GM06990 (cell line): Measurements from ENCODE around the gene FN1.
"Not testable (repeated sequence)": the region's sequence is repeated elsewhere in the genome, so short reads cannot be mapped to it uniquely, and the experiment has no call there.

Experiments
- DNase-seq: peaks from one replicate; pipeline ENCODE4 v3.0.0-alpha.2; 2011; ENCODE audit not compliant: insufficient read length; ENCODE audit errors: extremely low read depth
- H3K27me3 ChIP-seq: replicated peaks from 2 replicates; pipeline ENCODE4 v1.6.0; 2011; ENCODE audit warnings: low read length; ENCODE audit not compliant: control insufficient read depth, insufficient read depth
- H3K36me3 ChIP-seq: 2 replicates; pipeline ENCODE4 v1.5.1; 2011; ENCODE audit warnings: low read length; ENCODE audit not compliant: control insufficient read depth, insufficient read depth
- H3K4me3 ChIP-seq: replicated peaks from 2 replicates; pipeline ENCODE4 v1.5.1; 2011; ENCODE audit warnings: low read depth, mild to moderate bottlenecking, control low read depth, low read length
- CTCF ChIP-seq: IDR thresholded peaks from 2 replicates; pipeline ENCODE4 v1.5.1; 2011; ENCODE audit warnings: low read length, control low read depth, mild to moderate bottlenecking, inconsistent platforms; ENCODE audit not compliant: insufficient read depth, poor library complexity, severe bottlenecking

FN1 gene

DNA sequence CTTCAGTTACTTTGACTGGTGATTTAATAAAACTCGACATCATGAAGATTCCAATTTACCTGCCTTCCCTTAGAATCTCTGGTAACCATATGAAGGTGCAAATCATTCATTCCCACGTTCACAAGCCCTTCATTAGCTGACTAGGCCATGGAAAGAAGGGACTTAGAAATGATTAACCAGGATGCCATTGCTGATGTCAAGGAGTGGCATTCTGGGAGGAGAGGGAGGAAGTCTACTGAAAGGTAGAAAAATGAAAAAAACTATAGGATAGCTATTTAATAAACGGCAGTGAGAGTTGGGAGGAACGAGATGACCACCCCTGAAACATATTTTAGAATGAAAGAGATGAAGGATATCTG is 122.6 kb downstream of the FN1 start:
- TF ChIP-seq CTCF: no peak
- no peak for DNase-seq
- H3K27me3 ChIP-seq: no peaks in the 10 kb centered on the region
- H3K4me3 ChIP-seq: peak overlapping the region; percentile 99
- peaks cover 3% of the 10 kb centered on the region; the same call in 1 of the 2 replicates for H3K36me3 ChIP-seq

DNA sequence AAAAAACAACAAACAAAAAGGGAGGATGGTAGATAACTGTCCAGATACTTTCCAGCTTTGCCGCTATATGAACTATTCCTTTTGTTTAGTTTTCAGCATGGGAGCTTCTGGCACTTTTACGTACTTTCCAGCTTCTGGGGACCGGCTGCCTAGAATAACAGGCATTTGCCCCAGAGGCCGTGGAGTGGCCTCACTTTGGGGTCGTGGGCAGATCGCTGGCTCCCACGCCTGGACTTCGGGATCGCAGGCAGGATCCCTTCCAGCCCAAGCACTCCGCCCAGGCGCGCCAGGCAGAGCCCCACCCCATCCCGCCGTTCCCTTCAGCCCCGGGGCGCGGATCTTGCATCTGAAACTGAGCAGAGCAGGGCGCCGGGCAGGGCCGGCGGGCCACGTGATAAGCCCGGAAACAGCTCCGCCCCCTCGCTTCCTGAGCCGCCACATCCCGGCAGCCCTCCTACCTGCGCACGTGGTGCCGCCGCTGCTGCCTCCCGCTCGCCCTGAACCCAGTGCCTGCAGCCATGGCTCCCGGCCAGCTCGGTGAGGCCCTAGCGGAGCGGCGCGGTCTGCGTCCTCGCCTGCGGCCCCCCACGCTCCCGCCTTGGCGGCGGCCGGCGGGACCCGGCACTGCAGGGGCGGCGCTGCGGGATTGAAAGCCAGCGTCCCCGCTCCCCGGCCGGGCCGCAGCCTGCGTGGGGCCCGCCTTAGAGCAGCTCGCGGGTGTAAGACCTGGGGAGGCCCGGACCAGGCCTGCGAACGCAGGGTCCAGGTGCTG is 124.1 kb downstream of the FN1 start, which contains the start of gene ATIC:
Gene ATIC (plus strand): TSS at position 435 of the 772 bp plus-strand sequence. CDS start 84 bp downstream, at position 519.
- peaks cover 3% of the 10 kb centered on the region; the same call in 1 of the 2 replicates for H3K36me3 ChIP-seq
- peak; percentile 96 for DNase-seq
- H3K4me3 ChIP-seq: peak within 1 kb of the TSS; percentile 99
- no peak for TF ChIP-seq CTCF
- H3K27me3 ChIP-seq: no peaks in the 10 kb centered on the region

- DNase-seq: not testable (repeated sequence)
These were observed 124.6 kb downstream of the FN1 start for GRCh38 chr2:215311259-215311624.

More at GRCh38 chr2:215311259-215311624, 124.6 kb downstream of the FN1 start:
- H3K4me3 ChIP-seq: peak overlapping the region; percentile 99
- not testable (repeated sequence) for H3K27me3 ChIP-seq, H3K36me3 ChIP-seq
